A549 (cell line): ENCODE data around the gene HNRNPUL2. TPM values are rescaled to one million over a fixed set of nuclear protein-coding genes. Genes with fewer than 3 reads are reported as not detected.

Experiments
- ATAC-seq, 2 experiments: fragments of 200-7000 bp in 1 of 2; fragments of >200 bp in 1 of 2; cut with Nextera tagmentation in 1 of 2; cut with Tn5 transposase in 1 of 2; 3 replicates each; pipeline versions ENCODE4 v1.8.0 to v1.9.1; 2018 to 2020; ENCODE audit warnings: mild to moderate bottlenecking in 1 of 2, moderate library complexity in 1 of 2
- CTCF ChIA-PET: fragments of 300-600 bp; sonication (Branson Sonifier 250); formaldehyde crosslinking; extraction: SDS; loops from one replicate; lab custom pipeline; 2021; ENCODE audit warnings: antibody characterized with exemption, inconsistent platforms; lab: Yijun Ruan, JAX
- POLR2A ChIA-PET: fragments of 350-600 bp; formaldehyde crosslinking; extraction: SDS; loops from one replicate; lab custom pipeline; 2021; ENCODE audit warnings: antibody characterized with exemption, inconsistent platforms; lab: Yijun Ruan, JAX
- DNase-seq, 2 experiments: peaks; one replicate each; pipeline versions ENCODE4 v3.0.0 to v3.0.0-alpha.2; 2011 to 2016; ENCODE audit warnings: low read depth in 1 of 2, low spot score in 1 of 2
- FAIRE-seq: peaks from 2 replicates; lab custom pipeline; 2011; peaks lifted over from hg19 to GRCh38; lab: Jason Lieb, UNC
- H3K27ac ChIP-seq, 2 experiments: fragments of >200 bp; sonication (Bioruptor Twin); formaldehyde crosslinking; 3 replicates each; pipeline ENCODE4 v1.5.1; 2016 to 2017
- H3K4me1 ChIP-seq: fragments of >200 bp; sonication (Bioruptor Twin); formaldehyde crosslinking; 3 replicates; pipeline ENCODE4 v1.6.1; 2016
- H3K4me2 ChIP-seq: fragments of >200 bp; sonication (Bioruptor Twin); formaldehyde crosslinking; 3 replicates; pipeline ENCODE4 v1.6.1; 2016
- H3K4me3 ChIP-seq: fragments of >200 bp; sonication (Bioruptor Twin); formaldehyde crosslinking; 3 replicates; pipeline ENCODE4 v1.5.1; 2016
- H3K9me3 ChIP-seq: fragments of >200 bp; sonication (Bioruptor Twin); formaldehyde crosslinking; 3 replicates; pipeline ENCODE4 v1.6.1; 2016
- CHD4 ChIP-seq: fragments of 200-600 bp; sonication (generic); IDR thresholded peaks from 2 replicates; pipeline ENCODE4 v1.6.1; 2016; ENCODE audit warnings: antibody characterized with exemption, mild to moderate bottlenecking, borderline replicate concordance
- CTCF ChIP-seq: fragments of >200 bp; sonication (Bioruptor Twin); formaldehyde crosslinking; IDR thresholded peaks from 3 replicates; pipeline ENCODE4 v1.5.1; 2016
- E2F6 ChIP-seq: IDR thresholded peaks from 2 replicates; pipeline ENCODE4 v1.6.1; 2012; ENCODE audit warnings: low read depth, borderline replicate concordance
- EHF ChIP-seq: fragments of 250-450 bp; sonication (Bioruptor Pico); IDR thresholded peaks from 2 replicates; pipeline ENCODE4 v1.5.0; 2020; ENCODE audit warnings: mild to moderate bottlenecking
- ELK1 ChIP-seq: fragments of 150-350 bp; IDR thresholded peaks from 2 replicates; pipeline ENCODE4 v1.6.1; 2014; ENCODE audit warnings: low read depth, mild to moderate bottlenecking, low read length
- EP300 ChIP-seq, 2 experiments: fragments of >200 bp; sonication (Bioruptor Twin); formaldehyde crosslinking; IDR thresholded peaks; 2 replicates in 1 of 2; 3 replicates in 1 of 2; pipeline ENCODE4 v1.6.1; 2016 to 2017
- ESRRA ChIP-seq: fragments of 150-350 bp; IDR thresholded peaks from 2 replicates; pipeline ENCODE4 v1.6.1; 2014; ENCODE audit warnings: mild to moderate bottlenecking, low read length, borderline replicate concordance
- GATA3 ChIP-seq: IDR thresholded peaks from 2 replicates; pipeline ENCODE4 v1.6.1; 2012; ENCODE audit warnings: borderline replicate concordance
- HOXB13 ChIP-seq: fragments of 250-450 bp; sonication (Bioruptor Pico); IDR thresholded peaks from 2 replicates; pipeline ENCODE4 v1.5.0; 2020; ENCODE audit warnings: low read depth, mild to moderate bottlenecking, moderate library complexity
- HOXB5 ChIP-seq: fragments of 250-450 bp; sonication (Bioruptor Pico); IDR thresholded peaks from 2 replicates; pipeline ENCODE4 v1.5.0; 2020; ENCODE audit warnings: mild to moderate bottlenecking, moderate library complexity
- JUN ChIP-seq, 2 experiments: fragments of >200 bp; sonication (Bioruptor Twin); formaldehyde crosslinking; IDR thresholded peaks; 2 replicates in 1 of 2; 3 replicates in 1 of 2; pipeline ENCODE4 v1.6.1; 2016 to 2017
- KDM5A ChIP-seq: fragments of 200-600 bp; sonication (generic); IDR thresholded peaks from 2 replicates; pipeline ENCODE4 v1.6.1; 2016; ENCODE audit warnings: antibody characterized with exemption, mild to moderate bottlenecking
- MYC ChIP-seq: IDR thresholded peaks from 2 replicates; pipeline ENCODE4 v1.6.1; 2012; ENCODE audit warnings: mild to moderate bottlenecking, inconsistent platforms, low read length, improper control_type of control experiment, borderline replicate concordance
- NR3C1 ChIP-seq: fragments of >200 bp; sonication (Bioruptor Twin); formaldehyde crosslinking; IDR thresholded peaks from 3 replicates; pipeline ENCODE4 v1.6.1; 2017
- PBX3 ChIP-seq: IDR thresholded peaks from 2 replicates; pipeline ENCODE4 v1.6.1; 2012
- RAD21 ChIP-seq, 2 experiments: fragments of >200 bp in 1 of 2; sonication (Bioruptor Twin) in 1 of 2; formaldehyde crosslinking in 1 of 2; IDR thresholded peaks in 1 of 2; conservative IDR thresholded peaks in 1 of 2; 2 replicates in 1 of 2; 3 replicates in 1 of 2; pipeline ENCODE4 v1.6.1; 2012 to 2018; ENCODE audit warnings: inconsistent platforms in 1 of 2
- RCOR1 ChIP-seq: fragments of 150-350 bp; IDR thresholded peaks from 2 replicates; pipeline ENCODE4 v1.6.1; 2014; ENCODE audit warnings: antibody characterized with exemption, low read length, low read depth
- RFX5 ChIP-seq: fragments of 450-650 bp; IDR thresholded peaks from 2 replicates; pipeline ENCODE4 v1.7.1; 2014; ENCODE audit warnings: antibody characterized with exemption, mild to moderate bottlenecking, moderate library complexity
- TFCP2L1 ChIP-seq: fragments of 250-450 bp; sonication (Bioruptor Pico); IDR thresholded peaks from 2 replicates; pipeline ENCODE4 v1.5.0; 2021; ENCODE audit warnings: mild to moderate bottlenecking
- USF2 ChIP-seq: fragments of 450-650 bp; IDR thresholded peaks from 2 replicates; pipeline ENCODE4 v1.6.1; 2014; ENCODE audit warnings: antibody characterized with exemption
- ZC3H11A ChIP-seq: fragments of 450-650 bp; IDR thresholded peaks from 2 replicates; pipeline ENCODE4 v1.6.1; 2014; ENCODE audit warnings: antibody characterized with exemption, mild to moderate bottlenecking
- WGBS: methylation state at CpG from one replicate; pipeline ENCODE4 v1.1.6; 2017; ENCODE audit errors: missing lambda C conversion rate; 5-methylcytosine and 5-hydroxymethylcytosine counted together
- polyA plus RNA-seq, 4 experiments: library from polyadenylated mRNA; depleted of rRNA in 3 of 4; stranded (reverse); fragments of >200 nt; fragmentation: RNase III in 1 of 4; extraction: RNeasy Plus Mini Kit Qiagen cat#74134 plus additional on column Dnase treatment in 1 of 4; gene quantifications; 2 replicates in 3 of 4; 3 replicates in 1 of 4; pipeline ENCODE4 v1.2.3, GENCODE V29; 2011 to 2017

HNRNPUL2 gene
- polyA plus RNA-seq, 2 of the 4 experiments (the other 2 are of a cell fraction), result 31.4 to 74.4 TPM

- FAIRE-seq (no peak), ATAC-seq (no peak), DNase-seq (no peak)
- WGBS, result 88% methylated on average over 9 of the region's 9 CpGs
- ChIA-PET CTCF (interaction anchor here (1.5 kb wide), 1 partner anchor 38 kb away, joined by 8 read pairs; no protein-coding TSS in a partner anchor), POLR2A (interaction anchor here (1.6 to 2.1 kb wide), 2 partner anchors 14 to 20 kb away, joined by 7 read pairs; partner anchors contain the start of genes HNRNPUL2, POLR2G and TTC9C)
- Histone ChIP-seq H3K4me3 (no peak overlapping the region), H3K9me3 (no peaks in the 10 kb centered on the region), H3K4me1 (no peaks in the 10 kb centered on the region), H3K27ac (no peak overlapping the region), H3K4me2 (no peak overlapping the region)
- TF ChIP-seq TFCP2L1 (CRISPR knock-in tag) (no peak), HOXB13 (CRISPR knock-in tag) (no peak), EHF (CRISPR knock-in tag) (no peak), HOXB5 (CRISPR knock-in tag) (no peak), RCOR1 (no peak), CTCF (no peak), RFX5 (no peak), ESRRA (no peak), NR3C1 (no peak), PBX3 (no peak), MYC (no peak), GATA3 (no peak), E2F6 (no peak), ZC3H11A (no peak), USF2 (no peak), CHD4 (no peak), KDM5A (no peak), ELK1 (no peak)
Observed at GRCh38 chr11:62747475-62748160, 20.4 kb upstream of the HNRNPUL2 start.

- ChIA-PET CTCF (interaction anchor here (0.5 to 2.3 kb wide), 3 partner anchors 8 to 476 kb away, joined by 3 to 8 read pairs (median 4); partner anchors contain the start of gene ZBTB3), POLR2A (no interaction called here)
- TF ChIP-seq JUN (IDR thresholded peaks at IDR 0.05) (no peak), EP300 (IDR thresholded peaks at IDR 0.05) (no peak), RAD21 (conservative IDR thresholded peaks at IDR 0.05 in 1 of 2, IDR thresholded peaks at IDR 0.05 in 1 of 2) (no peak)
- ATAC-seq (no peak), FAIRE-seq (no peak), DNase-seq (no peak)
- H3K27ac ChIP-seq, result no peak overlapping the region
- no peak overlapping the region for H3K4me2 ChIP-seq
- no peaks in the 10 kb centered on the region for H3K9me3 ChIP-seq
- H3K4me3 ChIP-seq, result no peak overlapping the region
- peaks cover 5% of the 10 kb centered on the region; the same call in 2 of the 3 replicates for H3K4me1 ChIP-seq
Observed at GRCh38 chr11:62737196-62737595, 9.9 kb upstream of the HNRNPUL2 start.
